GM12878 (cell line): ENCODE data around the gene CSH2.

Experiments
- CTCF ChIP-seq, 3 experiments: IDR thresholded peaks in 2 of 3; conservative IDR thresholded peaks in 1 of 3; 2 replicates each; pipeline ENCODE4 v1.5.1; 2011; ENCODE audit warnings: low read depth in 3 of 3, low read length in 3 of 3, mild to moderate bottlenecking in 3 of 3, control low read depth in 2 of 3, moderate library complexity in 2 of 3, inconsistent platforms in 1 of 3, mixed read lengths in 1 of 3; ENCODE audit not compliant: control insufficient read depth in 2 of 3, insufficient read depth in 1 of 3; ENCODE audit errors: extremely low read depth in 1 of 3
- FOS ChIP-seq: IDR thresholded peaks from 3 replicates; pipeline ENCODE4 v1.6.1; 2011; ENCODE audit warnings: borderline replicate concordance; ENCODE audit not compliant: insufficient read length; ENCODE audit errors: extremely low read depth
- FOXK2 ChIP-seq: fragments of 450-650 bp; IDR thresholded peaks from 2 replicates; pipeline ENCODE4 v1.6.1; 2017; ENCODE audit warnings: mild to moderate bottlenecking, moderate library complexity
- HDAC2 ChIP-seq: fragments of 200-600 bp; sonication (generic); IDR thresholded peaks from 2 replicates; pipeline ENCODE4 v1.6.1; 2017
- MYC ChIP-seq: IDR thresholded peaks from 2 replicates; pipeline ENCODE4 v1.6.1; 2011; ENCODE audit warnings: mild to moderate bottlenecking, low read length, moderate library complexity, inconsistent platforms; ENCODE audit not compliant: insufficient read depth, insufficient replicate concordance, insufficient read length, severe bottlenecking
- NR2C1 ChIP-seq: fragments of 450-650 bp; IDR thresholded peaks from 2 replicates; pipeline ENCODE4 v1.6.1; 2017; ENCODE audit warnings: antibody characterized with exemption, mild to moderate bottlenecking, moderate library complexity
- POLR2A ChIP-seq: IDR thresholded peaks from 2 replicates; pipeline ENCODE4 v1.6.1; 2011; ENCODE audit warnings: low read depth, mild to moderate bottlenecking, low read length
- RFX5 ChIP-seq: IDR thresholded peaks from 2 replicates; pipeline ENCODE4 v1.6.1; 2011; ENCODE audit warnings: low read depth, low read length, improper control_type of control experiment
- TARDBP ChIP-seq: IDR thresholded peaks from 2 replicates; pipeline ENCODE4 v1.6.1; 2016; ENCODE audit warnings: borderline replicate concordance
- YY1 ChIP-seq: IDR thresholded peaks from 2 replicates; pipeline ENCODE4 v1.6.1; 2011; ENCODE audit warnings: low read depth, mild to moderate bottlenecking, low read length

GRCh38 chr17:63843910-63844677 lies 29.4 kb downstream of the CSH2 start:
- TF ChIP-seq FOXK2 (no peak), POLR2A (no peak), HDAC2 (no peak), CTCF (IDR thresholded peaks at IDR 0.05 in 2 of 3, conservative IDR thresholded peaks at IDR 0.05 in 1 of 3; ENCODE audit: control insufficient read depth in 2 of 3, extremely low read depth in 1 of 3, insufficient read depth in 1 of 3, low read depth in 3 of 3, low read length in 3 of 3) (no peak), MYC (no peak), NR2C1 (no peak), TARDBP (no peak), YY1 (no peak), FOS (no peak), RFX5 (no peak)
